ENCODE results near the gene KCNMB2.

KCNMB2 gene

GRCh38 chr3:178768072-178768864 lies 232.0 kb downstream of the KCNMB2 start:
- no peaks in the 10 kb centered on the region for H3K36me3 ChIP-seq (replicated peaks in 1 of 2; ENCODE audit: control insufficient read depth in 2 of 2, insufficient read depth in 2 of 2, low read length in 2 of 2)
- no peak overlapping the region for H2BK120ac ChIP-seq (ENCODE audit: low read depth, low read length)
- H3K4ac ChIP-seq (ENCODE audit: low read length), result no peak overlapping the region
- no peak overlapping the region for H2AFZ ChIP-seq (ENCODE audit: low read length)
- H3K9ac ChIP-seq (ENCODE audit: low read depth, low read length, poor library complexity), result no peak overlapping the region
- no peak overlapping the region for H3K18ac ChIP-seq (ENCODE audit: low read length)
- H4K91ac ChIP-seq (ENCODE audit: low read depth, low read length, poor library complexity), result no peak overlapping the region
- H3K79me1 ChIP-seq (ENCODE audit: low read depth, low read length), result no peaks in the 10 kb centered on the region
- no peak overlapping the region for H3K23ac ChIP-seq (ENCODE audit: low read depth, low read length, poor library complexity)
- no peak for DNase-seq (ENCODE audit: low spot score)
- no peaks in the 10 kb centered on the region for H3K27me3 ChIP-seq (ENCODE audit: control insufficient read depth in 3 of 3, insufficient read depth in 3 of 3, low read depth in 1 of 3, low read length in 3 of 3)
- no peak overlapping the region for H2BK5ac ChIP-seq (ENCODE audit: low read length)
- peaks cover 0 to 2% of the 10 kb centered on the region in 2 donors for H3K9me3 ChIP-seq (replicated peaks in 1 of 2; ENCODE audit: control insufficient read depth in 2 of 2, insufficient read depth in 1 of 2, low read depth in 1 of 2, low read length in 2 of 2)
- H3K27ac ChIP-seq (replicated peaks; ENCODE audit: low read length), result no peak overlapping the region
- no CpG with 5 or more reads among the region's 5 CpGs for whole genome bisulfite sequencing, 2 donors (ENCODE audit: extremely low coverage in 2 of 2, insufficient read length in 2 of 2, insufficient replicate concordance in 1 of 2)
- H2BK12ac ChIP-seq (ENCODE audit: low read length), result no peak overlapping the region
- no peak overlapping the region for H4K8ac ChIP-seq (ENCODE audit: low read depth, low read length)
- no peak overlapping the region for H3K14ac ChIP-seq (ENCODE audit: low read length)
- no peak overlapping the region for H3K4me2 ChIP-seq (ENCODE audit: insufficient read depth, low read length, poor library complexity, severe bottlenecking)
- no peak overlapping the region for H3K4me3 ChIP-seq (ENCODE audit: low read length in 2 of 2)
- H2BK15ac ChIP-seq (ENCODE audit: low read length), result no peak overlapping the region
- H2AK5ac ChIP-seq (ENCODE audit: low read depth, low read length), result no peak overlapping the region
- no peaks in the 10 kb centered on the region for H3K4me1 ChIP-seq (ENCODE audit: control insufficient read depth in 2 of 2, insufficient read depth in 1 of 2, low read depth in 1 of 2, low read length in 2 of 2)

DNA sequence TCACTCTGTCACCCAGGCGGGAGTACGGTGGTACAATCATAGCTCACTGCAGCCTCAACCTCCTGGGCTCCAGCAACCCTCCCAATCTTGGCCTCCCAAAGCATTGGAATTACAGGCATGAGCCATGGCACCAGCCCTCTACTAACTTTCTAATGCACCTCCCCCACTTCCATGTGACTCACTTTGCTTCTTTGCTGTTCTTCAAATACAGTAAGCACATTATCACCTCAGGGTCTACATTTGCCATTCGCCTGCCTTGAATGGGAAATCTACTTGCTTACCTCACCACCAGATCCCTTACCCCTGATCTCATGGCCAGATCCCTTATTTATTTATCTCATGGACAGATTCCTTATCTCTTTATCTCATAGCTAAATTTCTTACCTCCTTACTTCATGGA lies 235.3 kb downstream of the KCNMB2 start:
- Histone ChIP-seq H3K9me3 (replicated peaks in 1 of 2; ENCODE audit: control insufficient read depth in 2 of 2, insufficient read depth in 1 of 2, low read depth in 1 of 2, low read length in 2 of 2) (peaks cover 0 to 2% of the 10 kb centered on the region in 2 donors), H2BK5ac (ENCODE audit: low read length) (no peak overlapping the region), H3K14ac (ENCODE audit: low read length) (no peak overlapping the region), H3K27me3 (ENCODE audit: control insufficient read depth in 3 of 3, insufficient read depth in 3 of 3, low read depth in 1 of 3, low read length in 3 of 3) (no peaks in the 10 kb centered on the region), H3K18ac (ENCODE audit: low read length) (no peak overlapping the region), H3K27ac (replicated peaks; ENCODE audit: low read length) (no peak overlapping the region), H3K4me3 (ENCODE audit: low read length in 2 of 2) (no peak overlapping the region), H3K4me1 (ENCODE audit: control insufficient read depth in 2 of 2, insufficient read depth in 1 of 2, low read depth in 1 of 2, low read length in 2 of 2) (no peaks in the 10 kb centered on the region), H2BK15ac (ENCODE audit: low read length) (no peak overlapping the region), H2BK12ac (ENCODE audit: low read length) (no peak overlapping the region), H3K4me2 (ENCODE audit: insufficient read depth, low read length, poor library complexity, severe bottlenecking) (no peak overlapping the region), H3K23ac (ENCODE audit: low read depth, low read length, poor library complexity) (no peak overlapping the region), H3K36me3 (replicated peaks in 1 of 2; ENCODE audit: control insufficient read depth in 2 of 2, insufficient read depth in 2 of 2, low read length in 2 of 2) (no peaks in the 10 kb centered on the region), H2AFZ (ENCODE audit: low read length) (no peak overlapping the region), H2BK120ac (ENCODE audit: low read depth, low read length) (no peak overlapping the region), H4K91ac (ENCODE audit: low read depth, low read length, poor library complexity) (no peak overlapping the region), H3K79me1 (ENCODE audit: low read depth, low read length) (no peaks in the 10 kb centered on the region), H3K4ac (ENCODE audit: low read length) (no peak overlapping the region), H3K9ac (ENCODE audit: low read depth, low read length, poor library complexity) (no peak overlapping the region), H4K8ac (ENCODE audit: low read depth, low read length) (no peak overlapping the region), H2AK5ac (ENCODE audit: low read depth, low read length) (no peak overlapping the region)
- no CpG with 5 or more reads among the region's 3 CpGs for WGBS, 2 donors (ENCODE audit: extremely low coverage in 2 of 2, insufficient read length in 2 of 2, insufficient replicate concordance in 1 of 2)
- DNase-seq (ENCODE audit: low spot score), result no peak

- no peak for DNase-seq (ENCODE audit: low spot score)
- Histone ChIP-seq H2AK5ac (ENCODE audit: low read depth, low read length) (no peak overlapping the region), H3K18ac (ENCODE audit: low read length) (no peak overlapping the region), H3K4me1 (ENCODE audit: control insufficient read depth in 2 of 2, insufficient read depth in 1 of 2, low read depth in 1 of 2, low read length in 2 of 2) (no peaks in the 10 kb centered on the region), H4K8ac (ENCODE audit: low read depth, low read length) (no peak overlapping the region), H2BK12ac (ENCODE audit: low read length) (no peak overlapping the region), H3K27me3 (ENCODE audit: control insufficient read depth in 3 of 3, insufficient read depth in 3 of 3, low read depth in 1 of 3, low read length in 3 of 3) (no peaks in the 10 kb centered on the region), H3K36me3 (replicated peaks in 1 of 2; ENCODE audit: control insufficient read depth in 2 of 2, insufficient read depth in 2 of 2, low read length in 2 of 2) (no peaks in the 10 kb centered on the region), H3K9ac (ENCODE audit: low read depth, low read length, poor library complexity) (no peak overlapping the region), H3K79me1 (ENCODE audit: low read depth, low read length) (no peaks in the 10 kb centered on the region), H3K4ac (ENCODE audit: low read length) (no peak overlapping the region), H3K9me3 (replicated peaks in 1 of 2; ENCODE audit: control insufficient read depth in 2 of 2, insufficient read depth in 1 of 2, low read depth in 1 of 2, low read length in 2 of 2) (no peaks in the 10 kb centered on the region), H2BK15ac (ENCODE audit: low read length) (no peak overlapping the region), H3K4me3 (ENCODE audit: low read length in 2 of 2) (no peak overlapping the region), H4K91ac (ENCODE audit: low read depth, low read length, poor library complexity) (no peak overlapping the region), H3K4me2 (ENCODE audit: insufficient read depth, low read length, poor library complexity, severe bottlenecking) (no peak overlapping the region), H2BK120ac (ENCODE audit: low read depth, low read length) (no peak overlapping the region), H3K27ac (replicated peaks; ENCODE audit: low read length) (no peak overlapping the region), H2AFZ (ENCODE audit: low read length) (no peak overlapping the region), H3K14ac (ENCODE audit: low read length) (no peak overlapping the region), H3K23ac (ENCODE audit: low read depth, low read length, poor library complexity) (no peak overlapping the region), H2BK5ac (ENCODE audit: low read length) (no peak overlapping the region)
- WGBS, 2 donors (ENCODE audit: extremely low coverage in 2 of 2, insufficient read length in 2 of 2, insufficient replicate concordance in 1 of 2), result no CpG with 5 or more reads among the region's 4 CpGs
These were observed 236.5 kb downstream of the KCNMB2 start for GRCh38 chr3:178772746-178773145.

DNA sequence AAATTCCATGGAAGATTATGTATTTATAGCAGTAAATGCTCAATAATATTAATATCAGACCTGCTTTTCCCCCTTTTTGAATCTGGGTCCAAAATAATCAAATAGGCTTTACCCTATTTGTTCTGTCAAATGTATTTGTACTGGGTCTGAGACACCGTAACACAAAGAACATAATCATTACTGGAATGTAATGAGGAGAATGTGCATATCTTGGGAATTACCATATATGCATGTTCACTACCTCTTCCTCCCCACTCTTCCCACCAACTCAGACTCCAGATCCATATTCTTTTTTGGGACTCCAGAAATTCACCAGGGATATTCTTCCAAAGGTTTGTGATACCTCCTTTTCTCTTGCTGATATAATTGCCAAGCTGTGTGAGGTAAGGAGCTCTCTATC lies 237.1 kb downstream of the KCNMB2 start:
- Histone ChIP-seq H2AFZ (ENCODE audit: low read length) (no peak overlapping the region), H3K27me3 (ENCODE audit: control insufficient read depth in 3 of 3, insufficient read depth in 3 of 3, low read depth in 1 of 3, low read length in 3 of 3) (no peaks in the 10 kb centered on the region), H3K14ac (ENCODE audit: low read length) (no peak overlapping the region), H2BK120ac (ENCODE audit: low read depth, low read length) (no peak overlapping the region), H3K4me2 (ENCODE audit: insufficient read depth, low read length, poor library complexity, severe bottlenecking) (no peak overlapping the region), H2BK12ac (ENCODE audit: low read length) (no peak overlapping the region), H3K4ac (ENCODE audit: low read length) (no peak overlapping the region), H2AK5ac (ENCODE audit: low read depth, low read length) (no peak overlapping the region), H3K23ac (ENCODE audit: low read depth, low read length, poor library complexity) (no peak overlapping the region), H2BK5ac (ENCODE audit: low read length) (no peak overlapping the region), H4K91ac (ENCODE audit: low read depth, low read length, poor library complexity) (no peak overlapping the region), H3K9ac (ENCODE audit: low read depth, low read length, poor library complexity) (no peak overlapping the region), H3K18ac (ENCODE audit: low read length) (no peak overlapping the region), H3K79me1 (ENCODE audit: low read depth, low read length) (no peaks in the 10 kb centered on the region), H3K36me3 (replicated peaks in 1 of 2; ENCODE audit: control insufficient read depth in 2 of 2, insufficient read depth in 2 of 2, low read length in 2 of 2) (no peaks in the 10 kb centered on the region), H2BK15ac (ENCODE audit: low read length) (no peak overlapping the region), H3K9me3 (replicated peaks in 1 of 2; ENCODE audit: control insufficient read depth in 2 of 2, insufficient read depth in 1 of 2, low read depth in 1 of 2, low read length in 2 of 2) (no peaks in the 10 kb centered on the region), H4K8ac (ENCODE audit: low read depth, low read length) (no peak overlapping the region), H3K4me3 (ENCODE audit: low read length in 2 of 2) (no peak overlapping the region), H3K4me1 (ENCODE audit: control insufficient read depth in 2 of 2, insufficient read depth in 1 of 2, low read depth in 1 of 2, low read length in 2 of 2) (no peaks in the 10 kb centered on the region), H3K27ac (replicated peaks; ENCODE audit: low read length) (no peak overlapping the region)
- no peak for DNase-seq (ENCODE audit: low spot score)
- no CpG with 5 or more reads among the region's 1 CpG for WGBS, 2 donors (ENCODE audit: extremely low coverage in 2 of 2, insufficient read length in 2 of 2, insufficient replicate concordance in 1 of 2)

All from neuronal stem cell (in vitro differentiated cells).